ENCODE measurements around the gene IRF6. TPM values are rescaled to one million over a fixed set of nuclear protein-coding genes. Genes with fewer than 3 reads are reported as not detected.
"Not testable (repeated sequence)": the region's sequence is repeated elsewhere in the genome, so short reads cannot be mapped to it uniquely, and the experiment has no call there.

Gene IRF6
- total RNA-seq, 1 donor from 2014 or later, result 40.0 TPM

GRCh38 chr1:209823143-209824041, 17.4 kb upstream of the IRF6 start:
- peak; percentile 55 for DNase-seq (ENCODE audit: low spot score)

GRCh38 chr1:209822706-209823105, 16.8 kb upstream of the IRF6 start:
- DNase-seq (ENCODE audit: low spot score), result no peak

GRCh38 chr1:209820986-209821385, 15.0 kb upstream of the IRF6 start:
- DNase-seq (ENCODE audit: low spot score), result no peak

- no peak for DNase-seq (ENCODE audit: low spot score)
These were observed 13.1 kb upstream of the IRF6 start for GRCh38 chr1:209819058-209819457.

- no peak for DNase-seq (ENCODE audit: low spot score)
These were observed 11.7 kb upstream of the IRF6 start for GRCh38 chr1:209817691-209818090.

GRCh38 chr1:209816923-209817322, 11.0 kb upstream of the IRF6 start:
- no peak for DNase-seq (ENCODE audit: low spot score)

GRCh38 chr1:209815931-209816341, 10.0 kb upstream of the IRF6 start:
- peak; percentile 85 for DNase-seq (ENCODE audit: low spot score)

GRCh38 chr1:209815490-209815889, 9.5 kb upstream of the IRF6 start:
- no peak for DNase-seq (ENCODE audit: low spot score)

- no peak for DNase-seq (ENCODE audit: low spot score)
These were observed 8.0 kb upstream of the IRF6 start for GRCh38 chr1:209813902-209814301.

- DNase-seq (ENCODE audit: low spot score), result no peak
These were observed 4.8 kb upstream of the IRF6 start for GRCh38 chr1:209810783-209811182.

- DNase-seq (ENCODE audit: low spot score), result no peak
These were observed 3.7 kb upstream of the IRF6 start for GRCh38 chr1:209809611-209810010.

- peak; percentile 69 for DNase-seq (ENCODE audit: low spot score)
These were observed 2.2 kb upstream of the IRF6 start for GRCh38 chr1:209808059-209808581.

GRCh38 chr1:209807509-209807908, 1.6 kb upstream of the IRF6 start:
- DNase-seq (ENCODE audit: low spot score), result no peak

GRCh38 chr1:209805341-209805781, 581 bp downstream of the IRF6 start:
- DNase-seq (ENCODE audit: low spot score), result no peak

- DNase-seq (ENCODE audit: low spot score), result no peak
These were observed 2.4 kb downstream of the IRF6 start for GRCh38 chr1:209803568-209803967.

GRCh38 chr1:209802780-209803152, 3.2 kb downstream of the IRF6 start:
- no peak for DNase-seq (ENCODE audit: low spot score)

GRCh38 chr1:209802117-209802779, 3.7 kb downstream of the IRF6 start:
- DNase-seq (ENCODE audit: low spot score), result no peak

GRCh38 chr1:209800984-209801834, 4.7 kb downstream of the IRF6 start:
- DNase-seq (ENCODE audit: low spot score), result no peak

GRCh38 chr1:209797978-209798639, 7.8 kb downstream of the IRF6 start:
- no peak for DNase-seq (ENCODE audit: low spot score)

GRCh38 chr1:209793711-209794110, 12.2 kb downstream of the IRF6 start:
- DNase-seq (ENCODE audit: low spot score), result not testable (repeated sequence)

GRCh38 chr1:209791920-209792319, 14.0 kb downstream of the IRF6 start:
- DNase-seq (ENCODE audit: low spot score), result no peak

Data from umbilical cord (tissue), 2 donors.